Measurements from ENCODE around the gene SPRED2.
A peak's percentile ranks its signal among the peaks of the same experiment; 100 is the strongest.

The SPRED2 gene

GRCh38 chr2:65309699-65310098 is 122.7 kb downstream of the SPRED2 start:
- no peak for DNase-seq (ENCODE audit: low read depth)

GRCh38 chr2:65305934-65306333 is 126.5 kb downstream of the SPRED2 start:
- no peak for DNase-seq (ENCODE audit: low read depth)

GRCh38 chr2:65300761-65301711 is 131.4 kb downstream of the SPRED2 start:
- DNase-seq (ENCODE audit: low read depth) = peak; percentile 77

GRCh38 chr2:65300134-65300760 is 132.2 kb downstream of the SPRED2 start:
- peak; percentile 54 for DNase-seq (ENCODE audit: low read depth)

GRCh38 chr2:65299246-65299645 is 133.2 kb downstream of the SPRED2 start:
- no peak for DNase-seq (ENCODE audit: low read depth)

- DNase-seq (ENCODE audit: low read depth) = no peak
Observed at GRCh38 chr2:65298089-65298488, 134.3 kb downstream of the SPRED2 start.

- no peak for DNase-seq (ENCODE audit: low read depth)
Observed at GRCh38 chr2:65297544-65297943, 134.9 kb downstream of the SPRED2 start.

GRCh38 chr2:65296971-65297370 is 135.4 kb downstream of the SPRED2 start:
- DNase-seq (ENCODE audit: low read depth) = no peak

- no peak for DNase-seq (ENCODE audit: low read depth)
Observed at GRCh38 chr2:65294701-65295100, 137.7 kb downstream of the SPRED2 start.

GRCh38 chr2:65294136-65294535 is 138.3 kb downstream of the SPRED2 start:
- DNase-seq (ENCODE audit: low read depth) = no peak

GRCh38 chr2:65293376-65293775 is 139.0 kb downstream of the SPRED2 start:
- no peak for DNase-seq (ENCODE audit: low read depth)

GRCh38 chr2:65292461-65293011 is 139.9 kb downstream of the SPRED2 start:
- no peak for DNase-seq (ENCODE audit: low read depth)

- no peak for DNase-seq (ENCODE audit: low read depth)
Observed at GRCh38 chr2:65292106-65292400, 140.3 kb downstream of the SPRED2 start.

- no peak for DNase-seq (ENCODE audit: low read depth)
Observed at GRCh38 chr2:65291216-65292105, 140.9 kb downstream of the SPRED2 start.

GRCh38 chr2:65287364-65287763 is 145.0 kb downstream of the SPRED2 start:
- DNase-seq (ENCODE audit: low read depth) = no peak

GRCh38 chr2:65282477-65283053 is 149.8 kb downstream of the SPRED2 start:
- no peak for DNase-seq (ENCODE audit: low read depth)

GRCh38 chr2:65281627-65282351 is 150.6 kb downstream of the SPRED2 start:
- DNase-seq (ENCODE audit: low read depth) = no peak

- no peak for DNase-seq (ENCODE audit: low read depth)
Observed at GRCh38 chr2:65279756-65280155, 152.6 kb downstream of the SPRED2 start.

GRCh38 chr2:65278531-65278981 is 153.8 kb downstream of the SPRED2 start:
- no peak for DNase-seq (ENCODE audit: low read depth)

- DNase-seq (ENCODE audit: low read depth) = no peak
Observed at GRCh38 chr2:65277791-65278483, 154.5 kb downstream of the SPRED2 start.
